HEK293 (cell line): ENCODE data around the gene XKR7.

Source experiments
- CTCF ChIA-PET: fragments of 350-600 bp; formaldehyde crosslinking; extraction: SDS; loops from one replicate; lab custom pipeline; 2021; ENCODE audit warnings: antibody characterized with exemption; lab: Yijun Ruan, JAX
- POLR2A ChIA-PET: fragments of 300-600 bp; formaldehyde crosslinking; extraction: SDS; loops from one replicate; lab custom pipeline; 2020; ENCODE audit warnings: antibody characterized with exemption, inconsistent platforms; lab: Yijun Ruan, JAX
- H3K27ac ChIP-seq: fragments of 200-500 bp; sonication (Bioruptor generic); 2 replicates; pipeline ENCODE4 v1.5.1; 2014; ENCODE audit warnings: low read depth, low read length, control low read depth, inconsistent platforms; ENCODE audit errors: extremely low read depth
- H3K36me3 ChIP-seq, 2 experiments: fragments of 200-500 bp in 1 of 2; sonication (Bioruptor generic) in 1 of 2; 1 replicate in 1 of 2; 2 replicates in 1 of 2; pipeline ENCODE4 v1.5.1; 2014 to 2017; ENCODE audit warnings: inconsistent platforms in 2 of 2, low read length in 2 of 2; ENCODE audit not compliant: control insufficient read depth in 2 of 2, insufficient read depth in 1 of 2
- H3K4me1 ChIP-seq: fragments of 200-500 bp; sonication (Bioruptor generic); 2 replicates; pipeline ENCODE4 v1.5.1; 2014; ENCODE audit warnings: mild to moderate bottlenecking, low read length, inconsistent platforms; ENCODE audit not compliant: control insufficient read depth, insufficient read depth
- H3K4me3 ChIP-seq: 2 replicates; pipeline ENCODE4 v1.5.1; 2011; ENCODE audit warnings: low read depth, mild to moderate bottlenecking, control low read depth, low read length, moderate library complexity
- H3K9me3 ChIP-seq: fragments of 200-500 bp; sonication (Bioruptor generic); 2 replicates; pipeline ENCODE4 v1.5.1; 2014; ENCODE audit warnings: low read depth, low read length, inconsistent platforms; ENCODE audit not compliant: control insufficient read depth, insufficient read depth
- BCL11A ChIP-seq: fragments of 450-650 bp; formaldehyde crosslinking; IDR thresholded peaks from 2 replicates; pipeline ENCODE4 v1.5.1; 2016; ENCODE audit warnings: low read depth, missing biosample characterization, missing genetic modification characterization
- GLI2 ChIP-seq: fragments of 450-650 bp; formaldehyde crosslinking; IDR thresholded peaks from 2 replicates; pipeline ENCODE4; 2017; ENCODE audit warnings: missing biosample characterization, missing genetic modification characterization, low read depth, borderline replicate concordance
- OVOL3 ChIP-seq: fragments of 450-650 bp; formaldehyde crosslinking; IDR thresholded peaks from 2 replicates; pipeline ENCODE4 v1.5.1; 2016; ENCODE audit warnings: missing biosample characterization, missing genetic modification characterization
- PBX3 ChIP-seq: sonication (generic); formaldehyde crosslinking; IDR thresholded peaks from 2 replicates; pipeline ENCODE4 v1.8.1; 2022; ENCODE audit warnings: mild to moderate bottlenecking, moderate library complexity, missing genetic modification reagents
- SCRT2 ChIP-seq: fragments of 450-650 bp; formaldehyde crosslinking; IDR thresholded peaks from 2 replicates; pipeline ENCODE4 v1.5.1; 2016; ENCODE audit warnings: missing biosample characterization, missing genetic modification characterization
- SP2 ChIP-seq: fragments of 450-650 bp; formaldehyde crosslinking; IDR thresholded peaks from 2 replicates; pipeline ENCODE4 v1.5.1; 2016; ENCODE audit warnings: missing biosample characterization, missing genetic modification characterization
- SP7 ChIP-seq: fragments of 450-650 bp; formaldehyde crosslinking; IDR thresholded peaks from 2 replicates; pipeline ENCODE4 v1.5.1; 2016; ENCODE audit warnings: missing biosample characterization, missing genetic modification characterization
- ZBTB10 ChIP-seq: fragments of 450-650 bp; formaldehyde crosslinking; IDR thresholded peaks from 2 replicates; pipeline ENCODE4 v1.5.1; 2016; ENCODE audit warnings: missing biosample characterization, missing genetic modification characterization
- ZBTB21 ChIP-seq: fragments of 450-650 bp; formaldehyde crosslinking; IDR thresholded peaks from 2 replicates; pipeline ENCODE4 v1.5.1; 2017; ENCODE audit warnings: missing biosample characterization, missing genetic modification characterization
- ZEB2 ChIP-seq: fragments of 450-650 bp; formaldehyde crosslinking; IDR thresholded peaks from 2 replicates; pipeline ENCODE4 v1.5.1; 2016; ENCODE audit warnings: missing biosample characterization, missing genetic modification characterization
- ZNF121 ChIP-seq: fragments of 450-650 bp; formaldehyde crosslinking; IDR thresholded peaks from 2 replicates; pipeline ENCODE4 v1.5.1; 2016; ENCODE audit warnings: missing biosample characterization, missing genetic modification characterization
- ZNF140 ChIP-seq: fragments of 450-650 bp; formaldehyde crosslinking; IDR thresholded peaks from 2 replicates; pipeline ENCODE4 v1.5.1; 2016; ENCODE audit warnings: missing biosample characterization, missing genetic modification characterization
- ZNF19 ChIP-seq: fragments of 450-650 bp; formaldehyde crosslinking; IDR thresholded peaks from 2 replicates; pipeline ENCODE4; 2016; ENCODE audit warnings: missing biosample characterization, missing genetic modification characterization, low read depth
- ZNF202 ChIP-seq: fragments of 450-650 bp; formaldehyde crosslinking; IDR thresholded peaks from 2 replicates; pipeline ENCODE4 v1.5.1; 2016; ENCODE audit warnings: missing biosample characterization, missing genetic modification characterization, borderline replicate concordance
- ZNF24 ChIP-seq: fragments of 450-650 bp; formaldehyde crosslinking; IDR thresholded peaks from 2 replicates; pipeline ENCODE4 v1.5.1; 2016; ENCODE audit warnings: missing biosample characterization, missing genetic modification characterization
- ZNF311 ChIP-seq: fragments of 450-650 bp; formaldehyde crosslinking; IDR thresholded peaks from 2 replicates; pipeline ENCODE4 v1.5.1; 2017; ENCODE audit warnings: missing biosample characterization, missing genetic modification characterization, borderline replicate concordance
- ZNF391 ChIP-seq: fragments of 450-650 bp; formaldehyde crosslinking; IDR thresholded peaks from 2 replicates; pipeline ENCODE4 v1.5.1; 2016; ENCODE audit warnings: low read depth, missing biosample characterization, missing genetic modification characterization, borderline replicate concordance
- ZNF423 ChIP-seq: fragments of 450-650 bp; formaldehyde crosslinking; IDR thresholded peaks from 2 replicates; pipeline ENCODE4 v1.5.1; 2016; ENCODE audit warnings: missing biosample characterization, missing genetic modification characterization
- ZNF530 ChIP-seq: fragments of 450-650 bp; formaldehyde crosslinking; IDR thresholded peaks from 2 replicates; pipeline ENCODE4 v1.5.1; 2016; ENCODE audit warnings: low read depth, missing biosample characterization, missing genetic modification characterization
- ZNF600 ChIP-seq: fragments of 450-650 bp; formaldehyde crosslinking; IDR thresholded peaks from 2 replicates; pipeline ENCODE4 v1.5.1; 2016; ENCODE audit warnings: missing biosample characterization, missing genetic modification characterization
- ZNF624 ChIP-seq: fragments of 450-650 bp; formaldehyde crosslinking; IDR thresholded peaks from 2 replicates; pipeline ENCODE4 v1.5.1; 2017; ENCODE audit warnings: missing biosample characterization, missing genetic modification characterization
- ZNF701 ChIP-seq: fragments of 450-650 bp; formaldehyde crosslinking; IDR thresholded peaks from 2 replicates; pipeline ENCODE4 v1.5.1; 2016; ENCODE audit warnings: missing biosample characterization, missing genetic modification characterization
- ZNF707 ChIP-seq: fragments of 450-650 bp; formaldehyde crosslinking; IDR thresholded peaks from 2 replicates; pipeline ENCODE4 v1.5.1; 2016; ENCODE audit warnings: missing biosample characterization, missing genetic modification characterization
- ZNF76 ChIP-seq: fragments of 450-650 bp; formaldehyde crosslinking; IDR thresholded peaks from 2 replicates; pipeline ENCODE4; 2016; ENCODE audit warnings: low read depth, missing biosample characterization, missing genetic modification characterization, borderline replicate concordance
- TF ChIP-seq, protein P1 (sequence below): fragments of 450-650 bp; formaldehyde crosslinking; IDR thresholded peaks from 2 replicates; pipeline ENCODE4 v1.5.1; 2017; ENCODE audit warnings: missing biosample characterization, mild to moderate bottlenecking, missing genetic modification characterization, moderate library complexity
- TF ChIP-seq, protein P2 (sequence below): fragments of 450-650 bp; formaldehyde crosslinking; IDR thresholded peaks from 2 replicates; pipeline ENCODE4 v1.5.1; 2017; ENCODE audit warnings: missing biosample characterization, missing genetic modification characterization

Gene XKR7

DNA sequence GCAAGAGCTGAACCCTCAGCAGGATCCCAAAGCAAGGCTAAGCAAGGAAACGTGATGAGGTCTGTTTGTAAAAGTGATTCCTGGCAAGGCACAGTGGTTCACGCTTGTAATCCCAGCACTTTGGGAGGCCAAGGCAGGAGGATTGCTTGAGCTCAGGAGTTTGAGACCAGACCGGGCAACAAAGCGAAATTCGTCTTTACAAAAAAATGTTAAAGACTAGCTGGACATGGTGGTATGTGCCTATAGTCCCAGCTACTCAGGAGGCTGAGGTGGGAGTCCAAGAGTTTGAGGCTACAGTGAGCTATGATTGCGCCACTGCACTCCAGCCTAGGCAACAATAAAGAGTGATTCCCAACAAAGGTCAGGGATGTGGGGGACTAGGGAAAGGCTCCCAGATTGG lies 4.1 kb upstream of the XKR7 start (continued):
- TF ChIP-seq ZNF121 (tag by site-specific recombination) (no peak), ZNF19 (no peak), ZNF140 (tag by site-specific recombination) (no peak), SCRT2 (tag by site-specific recombination) (no peak)

DNA sequence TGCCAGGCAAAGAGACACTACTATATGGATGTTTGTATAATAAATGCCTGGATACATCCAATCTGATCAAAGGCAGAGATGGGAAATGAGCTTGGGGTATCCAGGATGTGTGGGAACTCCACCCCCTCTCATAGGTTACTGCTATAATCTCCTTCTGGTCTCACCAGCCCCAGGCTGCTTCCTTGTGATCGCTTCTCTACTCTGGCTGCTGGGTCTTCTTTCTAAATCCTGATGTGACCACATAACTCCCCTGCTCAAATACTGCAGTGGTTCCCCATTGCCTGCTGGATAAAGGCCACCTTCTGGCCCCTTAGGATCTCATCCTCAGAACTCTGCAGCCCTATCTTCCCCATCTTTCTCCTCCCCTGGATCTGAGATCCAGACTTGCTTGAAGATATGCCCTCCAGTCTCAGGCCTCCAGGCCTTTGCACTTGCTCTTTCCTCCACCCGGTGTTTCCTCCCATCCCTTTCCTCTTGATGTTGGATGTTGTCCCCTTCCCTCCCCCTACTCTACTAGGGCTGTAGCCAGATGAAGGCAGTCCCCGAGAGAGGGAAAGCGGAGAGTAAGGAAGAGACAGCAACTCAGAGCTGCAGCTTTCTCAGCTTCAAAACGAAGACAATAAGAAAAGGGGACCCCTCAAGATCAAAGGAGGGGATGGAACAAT lies 828 bp upstream of the XKR7 start:
- no peaks in the 10 kb centered on the region for H3K4me1 ChIP-seq
- H3K9me3 ChIP-seq, result no peaks in the 10 kb centered on the region
- no peak overlapping the region for H3K27ac ChIP-seq
- POLR2A ChIA-PET, result no interaction called here
- TF ChIP-seq ZNF24 (no peak), GLI2 (tag by site-specific recombination) (no peak), ZBTB21 (tag by site-specific recombination) (no peak)
- TF ChIP-seq, protein P1, sequence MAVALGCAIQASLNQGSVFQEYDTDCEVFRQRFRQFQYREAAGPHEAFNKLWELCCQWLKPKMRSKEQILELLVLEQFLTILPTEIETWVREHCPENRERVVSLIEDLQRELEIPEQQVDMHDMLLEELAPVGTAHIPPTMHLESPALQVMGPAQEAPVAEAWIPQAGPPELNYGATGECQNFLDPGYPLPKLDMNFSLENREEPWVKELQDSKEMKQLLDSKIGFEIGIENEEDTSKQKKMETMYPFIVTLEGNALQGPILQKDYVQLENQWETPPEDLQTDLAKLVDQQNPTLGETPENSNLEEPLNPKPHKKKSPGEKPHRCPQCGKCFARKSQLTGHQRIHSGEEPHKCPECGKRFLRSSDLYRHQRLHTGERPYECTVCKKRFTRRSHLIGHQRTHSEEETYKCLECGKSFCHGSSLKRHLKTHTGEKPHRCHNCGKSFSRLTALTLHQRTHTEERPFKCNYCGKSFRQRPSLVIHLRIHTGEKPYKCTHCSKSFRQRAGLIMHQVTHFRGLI (tag by site-specific recombination), result no peak
- CTCF ChIA-PET, result interaction anchor here (1.3 kb wide), 1 partner anchor 15 kb away, joined by 4 read pairs; the partner anchor contains the start of gene PDRG1
- no peak overlapping the region for H3K4me3 ChIP-seq
- no peaks in the 10 kb centered on the region for H3K36me3 ChIP-seq

- H3K27ac ChIP-seq, result no peak overlapping the region
- ChIA-PET CTCF (interaction anchor here (0.6 to 0.9 kb wide), 5 partner anchors 14 to 661 kb away, joined by 3 to 4 read pairs (median 3); partner anchors contain the start of gene PDRG1), POLR2A (no interaction called here)
- H3K4me1 ChIP-seq, result no peaks in the 10 kb centered on the region
- H3K36me3 ChIP-seq, result no peaks in the 10 kb centered on the region
- H3K4me3 ChIP-seq, result peak overlapping the region; percentile 42
- H3K9me3 ChIP-seq, result no peaks in the 10 kb centered on the region
- TF ChIP-seq ZNF423 (tag by site-specific recombination) (no peak), BCL11A (tag by site-specific recombination) (peak; percentile 45; the same call in 1 of the 2 replicates), SP7 (tag by site-specific recombination) (peak; percentile 75), ZBTB10 (tag by site-specific recombination) (peak; percentile 54; the same call in 1 of the 2 replicates), ZNF707 (tag by site-specific recombination) (no peak), ZNF624 (tag by site-specific recombination) (no peak), SP2 (tag by site-specific recombination) (peak; percentile 11; the same call in 1 of the 2 replicates), ZNF701 (tag by site-specific recombination) (no peak), ZNF391 (peak; percentile 69; the same call in 1 of the 2 replicates), ZNF76 (0 out of 2 replicates have a peak, but pooled peaks have one; percentile 16), OVOL3 (no peak), ZNF202 (tag by site-specific recombination) (no peak), ZNF600 (tag by site-specific recombination) (peak; percentile 83), PBX3 (CRISPR knock-in tag) (peak; percentile 100), ZNF530 (no peak), ZNF311 (no peak), ZEB2 (tag by site-specific recombination) (peak; percentile 81), SCRT2 (tag by site-specific recombination) (peak; percentile 76)
- TF ChIP-seq, protein P2, sequence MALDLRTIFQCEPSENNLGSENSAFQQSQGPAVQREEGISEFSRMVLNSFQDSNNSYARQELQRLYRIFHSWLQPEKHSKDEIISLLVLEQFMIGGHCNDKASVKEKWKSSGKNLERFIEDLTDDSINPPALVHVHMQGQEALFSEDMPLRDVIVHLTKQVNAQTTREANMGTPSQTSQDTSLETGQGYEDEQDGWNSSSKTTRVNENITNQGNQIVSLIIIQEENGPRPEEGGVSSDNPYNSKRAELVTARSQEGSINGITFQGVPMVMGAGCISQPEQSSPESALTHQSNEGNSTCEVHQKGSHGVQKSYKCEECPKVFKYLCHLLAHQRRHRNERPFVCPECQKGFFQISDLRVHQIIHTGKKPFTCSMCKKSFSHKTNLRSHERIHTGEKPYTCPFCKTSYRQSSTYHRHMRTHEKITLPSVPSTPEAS (tag by site-specific recombination), result no peak
Observed at GRCh38 chr20:31968291-31969126, 558 bp downstream of the XKR7 start.
